SK-N-SH (cell line): Measurements from ENCODE around the gene MYLK4.

Source experiments
- CHD2 ChIP-seq: fragments of 150-350 bp; IDR thresholded peaks from 2 replicates; pipeline ENCODE4 v1.6.1; 2018; ENCODE audit warnings: low read length; ENCODE audit not compliant: partially characterized antibody
- EP300 ChIP-seq, 2 experiments: IDR thresholded peaks; 2 replicates each; pipeline versions ENCODE4 v1.4.0 to v1.6.1; 2012; ENCODE audit warnings: borderline replicate concordance in 1 of 2, low read depth in 1 of 2, low read length in 1 of 2
- GATA2 ChIP-seq: sonication (generic); formaldehyde crosslinking; IDR thresholded peaks from 2 replicates; pipeline ENCODE4 v1.5.0; 2020; ENCODE audit warnings: mild to moderate bottlenecking, missing genetic modification reagents
- JUND ChIP-seq: IDR thresholded peaks from 2 replicates; pipeline ENCODE4 v1.4.0; 2012
- MEF2A ChIP-seq: IDR thresholded peaks from 2 replicates; pipeline ENCODE4 v1.4.0; 2012; ENCODE audit warnings: low read depth, borderline replicate concordance
- RAD21 ChIP-seq: IDR thresholded peaks from 2 replicates; pipeline ENCODE4 v1.6.1; 2012; ENCODE audit warnings: mild to moderate bottlenecking, low read length
- SIN3A ChIP-seq: IDR thresholded peaks from 2 replicates; pipeline ENCODE4 v1.6.1; 2012; ENCODE audit warnings: low read depth, mild to moderate bottlenecking, low read length, moderate library complexity, borderline replicate concordance
- TCF12 ChIP-seq: IDR thresholded peaks from 2 replicates; pipeline ENCODE4 v1.4.0; 2012
- TF ChIP-seq, protein P1 (sequence below): fragments of 200-600 bp; sonication (generic); IDR thresholded peaks from 2 replicates; pipeline ENCODE4 v1.6.1; 2017; ENCODE audit warnings: antibody characterized with exemption, mild to moderate bottlenecking, moderate library complexity

DNA sequence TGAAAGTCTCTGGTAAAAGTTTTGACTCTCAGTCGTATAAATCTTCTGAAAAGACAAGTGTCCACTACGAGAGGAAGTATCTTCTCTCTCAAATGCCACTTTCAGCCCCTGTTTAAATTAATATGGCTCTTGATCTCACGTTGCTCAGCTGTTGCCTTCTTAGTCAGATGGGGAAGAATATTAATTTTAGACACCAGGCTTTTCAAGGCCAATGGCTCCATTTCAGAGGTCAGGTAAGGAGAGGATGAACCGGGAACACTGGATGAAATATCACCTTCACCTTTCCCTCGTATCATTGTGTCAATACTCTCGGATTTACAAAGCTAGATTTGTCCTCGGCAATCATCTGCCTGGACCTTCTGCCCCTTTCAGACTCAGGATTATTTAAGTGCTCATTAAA lies at the start of gene MYLK4:
- TF ChIP-seq TCF12 (no peak), MEF2A (no peak), SIN3A (no peak), JUND (no peak), RAD21 (no peak), EP300 (IDR thresholded peaks at IDR 0.05; ENCODE audit: borderline replicate concordance in 1 of 2, low read depth in 1 of 2, low read length in 1 of 2) (no peak), GATA2 (no peak), CHD2 (no peak)
- TF ChIP-seq, protein P1, sequence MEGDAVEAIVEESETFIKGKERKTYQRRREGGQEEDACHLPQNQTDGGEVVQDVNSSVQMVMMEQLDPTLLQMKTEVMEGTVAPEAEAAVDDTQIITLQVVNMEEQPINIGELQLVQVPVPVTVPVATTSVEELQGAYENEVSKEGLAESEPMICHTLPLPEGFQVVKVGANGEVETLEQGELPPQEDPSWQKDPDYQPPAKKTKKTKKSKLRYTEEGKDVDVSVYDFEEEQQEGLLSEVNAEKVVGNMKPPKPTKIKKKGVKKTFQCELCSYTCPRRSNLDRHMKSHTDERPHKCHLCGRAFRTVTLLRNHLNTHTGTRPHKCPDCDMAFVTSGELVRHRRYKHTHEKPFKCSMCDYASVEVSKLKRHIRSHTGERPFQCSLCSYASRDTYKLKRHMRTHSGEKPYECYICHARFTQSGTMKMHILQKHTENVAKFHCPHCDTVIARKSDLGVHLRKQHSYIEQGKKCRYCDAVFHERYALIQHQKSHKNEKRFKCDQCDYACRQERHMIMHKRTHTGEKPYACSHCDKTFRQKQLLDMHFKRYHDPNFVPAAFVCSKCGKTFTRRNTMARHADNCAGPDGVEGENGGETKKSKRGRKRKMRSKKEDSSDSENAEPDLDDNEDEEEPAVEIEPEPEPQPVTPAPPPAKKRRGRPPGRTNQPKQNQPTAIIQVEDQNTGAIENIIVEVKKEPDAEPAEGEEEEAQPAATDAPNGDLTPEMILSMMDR: no peak
